HG03139 (cell line): ENCODE data around the gene CDKN2B-AS1.
A peak's percentile ranks its signal among the peaks of the same experiment; 100 is the strongest.

Source experiments
- ATAC-seq: cut with Tn5 transposase; IDR thresholded peaks from one replicate; pipeline ENCODE4 v1.9.1; 2021; ENCODE audit not compliant: unreplicated experiment

The CDKN2B-AS1 gene

GRCh38 chr9:22084336-22085035, 89.9 kb downstream of the CDKN2B-AS1 start:
- ATAC-seq: no peak

GRCh38 chr9:22088053-22088716, 93.6 kb downstream of the CDKN2B-AS1 start:
- ATAC-seq: no peak

GRCh38 chr9:22088717-22089061, 94.1 kb downstream of the CDKN2B-AS1 start:
- no peak for ATAC-seq

- no peak for ATAC-seq
These were observed 103.1 kb downstream of the CDKN2B-AS1 start for GRCh38 chr9:22097707-22098106.

- ATAC-seq: no peak
These were observed 104.2 kb downstream of the CDKN2B-AS1 start for GRCh38 chr9:22098643-22099332.

GRCh38 chr9:22100626-22101025, 106.0 kb downstream of the CDKN2B-AS1 start:
- ATAC-seq: no peak

- no peak for ATAC-seq
These were observed 107.8 kb downstream of the CDKN2B-AS1 start for GRCh38 chr9:22102146-22103053.

GRCh38 chr9:22103685-22104575, 109.3 kb downstream of the CDKN2B-AS1 start:
- no peak for ATAC-seq

GRCh38 chr9:22105005-22105722, 110.6 kb downstream of the CDKN2B-AS1 start:
- ATAC-seq: peak; percentile 96

- no peak for ATAC-seq
These were observed 112.8 kb downstream of the CDKN2B-AS1 start for GRCh38 chr9:22107202-22108045.

- ATAC-seq: no peak
These were observed 114.2 kb downstream of the CDKN2B-AS1 start for GRCh38 chr9:22108581-22109370.

GRCh38 chr9:22111176-22111953, 116.8 kb downstream of the CDKN2B-AS1 start:
- ATAC-seq: no peak

GRCh38 chr9:22111954-22112247, 117.3 kb downstream of the CDKN2B-AS1 start:
- ATAC-seq: no peak

- no peak for ATAC-seq
These were observed 118.6 kb downstream of the CDKN2B-AS1 start for GRCh38 chr9:22112870-22113821.

- no peak for ATAC-seq
These were observed 120.4 kb downstream of the CDKN2B-AS1 start for GRCh38 chr9:22114956-22115355.

- no peak for ATAC-seq
These were observed 122.2 kb downstream of the CDKN2B-AS1 start for GRCh38 chr9:22116758-22117157.
